Measurements from ENCODE around the gene CMTR1. TPM values are rescaled to one million over a fixed set of nuclear protein-coding genes. Genes with fewer than 3 reads are reported as not detected.

Gene CMTR1
- polyA plus RNA-seq, 3 donors = 13.0 to 17.6 (median 13.8) TPM

DNA sequence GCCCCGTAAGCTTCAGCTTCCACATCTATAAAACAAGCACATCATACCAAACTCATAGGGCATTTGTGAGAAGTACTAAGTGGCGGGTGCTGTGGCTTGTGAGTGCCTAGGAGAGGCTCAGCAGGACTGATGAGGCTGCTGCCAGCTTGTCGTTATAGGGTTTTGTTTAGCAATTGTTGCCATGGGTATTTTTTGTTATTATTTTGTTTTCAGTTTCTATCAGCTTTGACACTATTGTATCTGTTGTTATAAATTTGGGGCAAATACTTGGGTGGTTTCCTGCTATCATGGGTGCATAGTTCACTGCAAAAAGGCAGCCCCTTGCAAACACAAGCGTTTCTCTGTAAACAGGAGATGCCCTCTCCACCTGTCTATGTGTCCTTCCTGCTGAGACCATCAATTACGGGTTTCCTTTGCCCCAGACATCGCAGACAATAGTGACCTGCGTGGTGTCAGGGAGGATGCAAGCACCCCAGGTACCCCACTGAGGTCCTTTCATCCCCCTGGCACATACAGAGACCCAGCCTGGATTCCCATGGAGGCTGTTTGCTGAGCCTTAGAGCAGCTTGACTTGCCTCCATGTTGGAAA is 69.8 kb downstream of the CMTR1 start:
- 57 to 63% (median 61%) methylated on average over 7 of the region's 7 CpGs for WGBS, 3 donors
- H3K27ac ChIP-seq (ENCODE audit: low read depth, low read length) = no peak overlapping the region

DNA sequence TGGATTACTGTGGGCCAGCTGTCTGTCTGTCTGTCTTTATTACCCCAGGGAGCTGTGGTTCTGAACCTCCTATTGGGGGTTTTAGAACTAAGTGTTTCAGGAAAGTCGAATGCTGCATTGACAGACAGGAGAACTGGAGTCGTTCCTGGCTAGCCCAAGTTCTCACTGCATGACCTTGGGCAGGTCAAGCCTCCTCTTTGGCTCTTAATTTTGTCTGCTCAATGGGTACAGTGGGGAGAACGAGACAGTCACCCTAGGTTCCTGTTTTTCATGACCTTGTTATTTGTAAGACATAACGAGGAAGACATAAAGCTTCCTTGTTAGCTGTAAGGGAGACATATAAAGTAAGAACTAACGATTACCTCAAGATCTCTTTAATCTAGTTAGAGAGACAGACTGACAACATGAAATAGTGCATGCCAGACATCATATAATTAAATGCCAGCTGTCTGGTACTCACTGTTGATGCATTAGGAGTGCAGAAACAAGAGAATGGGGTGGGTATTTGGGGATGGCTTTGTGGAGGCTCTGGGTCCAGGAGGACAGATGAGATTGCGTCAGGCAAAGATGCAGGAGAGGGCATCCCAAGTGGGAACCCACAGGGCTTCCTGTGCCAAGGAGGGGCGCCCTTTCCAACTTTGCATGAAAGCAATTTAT is 70.4 kb downstream of the CMTR1 start:
- WGBS, 3 donors = 53 to 56% (median 54%) methylated on average over 7 of the region's 7 CpGs
- H3K27ac ChIP-seq (ENCODE audit: low read depth, low read length) = no peak overlapping the region

DNA sequence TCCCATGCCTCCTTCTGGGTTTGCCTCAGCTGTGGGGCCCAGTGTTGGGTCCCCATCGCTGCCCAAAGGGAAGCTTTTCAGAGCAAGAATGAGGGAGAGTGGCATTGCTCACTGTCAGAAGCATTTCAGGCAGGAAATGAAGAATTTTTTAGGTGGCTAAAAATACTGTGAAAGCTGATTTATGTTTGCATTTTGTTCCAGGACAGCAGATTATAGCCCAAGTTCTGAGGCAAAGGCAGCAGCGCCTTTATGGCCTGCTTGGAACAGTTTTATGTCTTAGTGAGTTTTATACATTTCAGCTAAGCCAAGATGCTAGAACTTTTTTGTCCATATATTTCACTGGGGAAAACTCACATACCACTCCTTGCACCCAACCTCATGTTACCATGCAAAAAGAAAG is 71.0 kb downstream of the CMTR1 start:
- H3K27ac ChIP-seq (ENCODE audit: low read depth, low read length) = no peak overlapping the region
- 55 to 70% (median 63%) methylated on average over 2 of the region's 2 CpGs for WGBS, 3 donors

GRCh38 chr6:37506479-37506878 is 73.5 kb downstream of the CMTR1 start:
- 80 to 93% (median 85%) methylated on average over 4 of the region's 4 CpGs for WGBS, 3 donors
- H3K27ac ChIP-seq (ENCODE audit: low read depth, low read length) = no peak overlapping the region

- no peak overlapping the region for H3K27ac ChIP-seq (ENCODE audit: low read depth, low read length)
- WGBS, 3 donors = 88 to 92% (median 91%) methylated on average over 5 of the region's 5 CpGs
These were observed 74.1 kb downstream of the CMTR1 start for GRCh38 chr6:37507077-37507476.

GRCh38 chr6:37507690-37508421 is 74.8 kb downstream of the CMTR1 start:
- H3K27ac ChIP-seq (ENCODE audit: low read depth, low read length) = no peak overlapping the region
- WGBS, 3 donors = 45 to 78% (median 61%) methylated on average over 3 to 4 of the region's 4 CpGs

DNA sequence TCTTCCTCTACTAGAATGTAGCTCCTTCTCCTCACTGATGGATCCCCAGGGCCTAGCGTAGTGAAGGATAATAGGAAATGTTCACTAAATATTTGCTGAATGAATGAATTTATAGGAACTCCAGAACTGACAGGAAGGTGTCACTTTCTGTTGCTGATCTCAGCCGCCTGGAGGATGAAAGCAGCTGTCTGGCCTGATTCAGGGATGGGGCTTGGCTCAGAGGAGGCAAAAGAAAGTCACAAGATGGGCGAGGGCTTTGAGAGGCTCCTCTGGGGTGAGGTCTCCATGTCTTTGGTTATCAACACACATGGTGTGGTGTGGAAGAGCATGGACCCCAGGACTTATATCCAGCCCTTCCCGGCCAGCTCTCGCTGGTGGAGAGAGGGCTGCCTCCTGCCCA is 78.2 kb downstream of the CMTR1 start:
- 80 to 82% (median 81%) methylated on average over 5 of the region's 5 CpGs for WGBS, 3 donors
- no peak overlapping the region for H3K27ac ChIP-seq (ENCODE audit: low read depth, low read length)

DNA sequence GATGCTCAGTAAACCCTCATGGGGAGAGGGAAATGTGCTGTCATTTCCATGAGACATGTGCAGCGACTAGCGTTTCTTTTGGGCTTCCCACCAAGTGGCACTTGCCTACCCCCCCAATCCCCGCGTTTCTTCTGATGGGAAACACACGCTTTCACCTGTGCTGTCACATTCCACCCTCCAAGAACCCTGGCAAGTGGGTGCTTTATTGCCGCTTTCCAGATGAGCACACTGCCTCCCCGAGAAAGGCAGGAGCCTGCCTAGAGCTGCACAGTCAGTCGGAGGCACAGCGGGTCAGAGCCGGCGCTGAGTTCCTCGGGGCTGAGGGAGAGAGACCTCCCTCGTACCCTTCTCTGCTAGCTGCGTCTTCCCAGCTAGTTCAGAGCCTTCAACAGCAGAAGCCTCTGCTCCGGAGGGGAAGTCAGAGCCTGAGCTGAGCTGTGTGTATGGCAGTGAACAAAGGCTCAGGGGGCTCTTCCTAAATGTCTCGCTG is 78.9 kb downstream of the CMTR1 start:
- 49 to 57% (median 57%) methylated on average over 16 of the region's 16 CpGs for WGBS, 3 donors
- no peak overlapping the region for H3K27ac ChIP-seq (ENCODE audit: low read depth, low read length)

- no peak overlapping the region for H3K27ac ChIP-seq (ENCODE audit: low read depth, low read length)
- 54 to 57% (median 54%) methylated on average over 12 of the region's 12 CpGs for WGBS, 3 donors
These were observed 79.5 kb downstream of the CMTR1 start for GRCh38 chr6:37512400-37513011.

- WGBS, 3 donors = 46 to 58% (median 57%) methylated on average over 9 of the region's 9 CpGs
- no peak overlapping the region for H3K27ac ChIP-seq (ENCODE audit: low read depth, low read length)
These were observed 80.1 kb downstream of the CMTR1 start for GRCh38 chr6:37513155-37513554.

DNA sequence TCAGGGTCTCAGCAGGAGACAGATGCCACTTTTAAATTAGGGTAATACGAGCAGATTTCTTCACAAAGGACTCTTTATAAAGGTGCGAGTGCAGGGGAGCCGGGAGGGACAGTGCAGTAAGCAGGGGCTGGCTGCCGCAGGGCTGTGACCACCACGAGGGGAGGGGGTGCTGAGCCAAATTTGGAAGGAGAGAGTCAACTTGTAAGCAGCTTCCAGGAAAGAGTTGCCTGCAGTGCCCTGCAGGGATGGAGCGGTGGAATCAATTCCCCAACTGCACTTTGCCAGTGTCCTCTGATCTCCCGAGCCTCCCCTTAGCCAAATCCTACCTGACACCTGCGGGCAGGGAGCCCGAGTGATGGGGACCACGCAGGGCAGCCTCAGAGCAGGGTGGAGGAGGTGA is 80.6 kb downstream of the CMTR1 start:
- 42 to 68% (median 53%) methylated on average over 10 of the region's 10 CpGs for WGBS, 3 donors
- no peak overlapping the region for H3K27ac ChIP-seq (ENCODE audit: low read depth, low read length)

DNA sequence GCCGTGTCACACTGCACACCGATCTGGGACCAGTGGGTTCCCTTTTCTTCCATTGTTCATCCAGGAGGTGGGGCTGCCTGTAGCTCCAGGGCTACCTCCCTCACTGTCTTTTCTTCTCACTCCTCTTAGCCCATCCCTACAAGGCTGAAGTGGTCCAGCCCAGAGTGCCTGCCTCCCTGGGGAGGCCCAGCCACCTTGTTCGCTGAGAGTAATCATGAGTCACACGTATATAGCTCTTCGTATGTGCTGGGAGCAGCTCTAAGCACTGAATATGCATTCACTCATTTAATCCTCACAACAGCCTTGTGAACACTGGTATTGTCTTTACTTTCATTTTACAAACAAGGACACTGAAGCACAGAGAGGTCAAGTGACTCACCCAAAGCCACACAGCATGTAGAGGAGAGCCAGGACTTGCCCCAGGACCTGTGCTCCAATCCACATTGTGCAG is 81.3 kb downstream of the CMTR1 start:
- 67 to 71% (median 70%) methylated on average over 5 of the region's 5 CpGs for WGBS, 3 donors
- H3K27ac ChIP-seq (ENCODE audit: low read depth, low read length) = no peak overlapping the region

DNA sequence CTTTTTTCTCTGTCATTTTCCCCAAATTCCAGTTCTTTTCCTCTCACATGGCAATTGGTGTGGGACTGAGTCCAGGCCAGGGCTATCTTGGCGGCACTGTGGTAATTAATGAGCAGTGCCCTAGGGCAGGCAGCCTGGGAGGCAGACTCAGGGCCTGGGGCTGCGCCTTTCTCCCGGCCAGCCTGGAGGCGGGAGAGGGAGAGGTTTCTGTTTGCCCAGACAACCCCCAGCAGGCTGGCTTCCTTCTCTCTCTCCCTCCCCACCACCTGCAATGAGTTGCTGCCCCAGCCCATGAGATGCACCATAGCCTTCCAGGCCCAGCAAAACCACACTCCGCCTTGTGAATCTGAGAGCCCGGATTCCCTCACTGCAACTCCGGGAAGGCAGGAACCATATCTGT is 81.8 kb downstream of the CMTR1 start:
- no peak overlapping the region for H3K27ac ChIP-seq (ENCODE audit: low read depth, low read length)
- 72 to 75% (median 75%) methylated on average over 7 of the region's 7 CpGs for WGBS, 3 donors

GRCh38 chr6:37515712-37516075 is 82.7 kb downstream of the CMTR1 start:
- H3K27ac ChIP-seq (ENCODE audit: low read depth, low read length) = no peak overlapping the region
- WGBS, 3 donors = 69 to 80% (median 76%) methylated on average over 9 of the region's 9 CpGs

DNA sequence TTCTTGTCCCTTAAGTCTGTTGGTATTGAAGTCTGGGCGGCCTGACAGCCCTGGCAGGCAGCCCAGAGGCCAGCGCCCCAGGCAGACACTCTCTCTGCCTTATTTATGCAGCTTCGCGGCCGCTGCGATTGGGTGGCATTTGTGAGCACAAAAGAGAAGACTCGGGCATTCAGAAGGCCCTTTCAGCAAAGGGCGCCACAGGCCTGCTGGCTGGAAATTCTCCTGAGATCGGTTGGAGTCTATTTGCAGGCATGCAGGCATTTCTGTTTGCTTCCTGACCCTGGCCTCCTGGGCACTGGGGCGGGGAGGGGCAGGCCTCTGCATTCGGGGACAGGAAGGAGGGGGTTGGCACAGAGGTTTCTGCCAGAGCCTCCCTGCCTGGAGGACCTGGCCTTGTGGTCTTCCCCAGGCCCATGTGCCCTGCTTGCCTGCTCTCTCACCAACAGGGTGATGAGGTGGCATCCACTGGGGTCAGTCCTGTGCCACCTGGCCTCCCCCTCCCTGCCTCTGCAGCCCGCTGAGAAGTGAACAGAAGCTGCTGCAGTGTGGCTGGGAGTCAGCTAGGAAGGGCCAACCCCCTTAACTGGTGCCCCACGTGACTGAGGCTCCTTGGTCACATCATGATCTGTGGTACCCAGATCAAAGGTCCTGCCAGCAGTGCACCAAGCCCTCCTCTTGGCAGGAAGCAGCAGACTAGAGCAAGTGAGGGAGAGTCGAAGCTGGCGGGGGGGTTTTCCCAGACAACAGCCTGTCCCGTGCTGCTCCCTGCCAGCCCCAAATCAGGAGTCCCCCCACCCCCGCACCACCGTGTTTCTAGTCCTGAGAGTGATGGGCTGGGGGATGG is 83.3 kb downstream of the CMTR1 start:
- WGBS, 3 donors = 21 to 28% (median 27%) methylated on average over 17 to 18 of the region's 18 CpGs
- no peak overlapping the region for H3K27ac ChIP-seq (ENCODE audit: low read depth, low read length)

GRCh38 chr6:37516920-37517405 is 83.9 kb downstream of the CMTR1 start:
- WGBS, 3 donors = 39 to 61% (median 58%) methylated on average over 16 of the region's 16 CpGs
- no peak overlapping the region for H3K27ac ChIP-seq (ENCODE audit: low read depth, low read length)

GRCh38 chr6:37517411-37517812 is 84.4 kb downstream of the CMTR1 start:
- H3K27ac ChIP-seq (ENCODE audit: low read depth, low read length) = no peak overlapping the region
- WGBS, 3 donors = 33 to 74% (median 36%) methylated on average over 11 of the region's 11 CpGs

DNA sequence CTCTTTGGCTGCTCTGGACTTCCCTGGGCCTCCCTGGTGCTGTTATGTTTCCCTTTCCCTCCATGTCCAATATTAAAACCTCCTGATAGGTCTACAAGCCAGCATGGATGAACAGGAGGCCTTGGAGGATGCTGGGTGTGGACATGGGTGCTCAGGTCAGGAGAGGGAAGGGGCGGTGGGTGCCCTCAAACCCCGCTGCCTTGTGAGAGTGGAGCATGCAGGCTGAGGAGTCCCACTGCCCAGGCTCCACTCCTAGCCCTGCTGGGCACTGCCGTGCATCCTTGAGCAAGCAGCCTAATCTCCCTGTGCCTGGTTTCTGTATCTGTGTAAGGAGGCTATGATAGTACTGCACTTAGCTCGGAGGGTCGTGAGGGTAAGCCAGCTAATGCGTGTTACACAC is 85.1 kb downstream of the CMTR1 start:
- WGBS, 3 donors = 75 to 81% (median 78%) methylated on average over 6 of the region's 6 CpGs

More for the DNA sequence above, 85.1 kb downstream of the CMTR1 start:
- H3K27ac ChIP-seq (ENCODE audit: low read depth, low read length) = no peak overlapping the region

Data from adipose tissue (tissue), 3 donors.